Measurements from ENCODE around the gene MROH2B. TPM values are rescaled to one million over a fixed set of nuclear protein-coding genes. Genes with fewer than 3 reads are reported as not detected.

MROH2B gene
- total and polyA plus RNA-seq, 4 experiments from 2014 or later, result not detected

GRCh38 chr5:40995801-40996586 is 75.1 kb downstream of the MROH2B start:
- intact Hi-C loops (cut with micrococcal nuclease), result no loop called here
- Histone ChIP-seq H3K4me3 (ENCODE audit: low read length in 2 of 2) (no peak overlapping the region), H3K4me1 (ENCODE audit: insufficient read depth, low read length) (no peaks in the 10 kb centered on the region), H3K27me3 (ENCODE audit: insufficient read depth, low read length) (no peaks in the 10 kb centered on the region), H3K27ac (ENCODE audit: low read depth, low read length) (no peak overlapping the region), H3K36me3 (ENCODE audit: insufficient read depth, low read length) (no peaks in the 10 kb centered on the region), H3K9me3 (ENCODE audit: control insufficient read depth in 1 of 2, low read length in 2 of 2) (no peaks in the 10 kb centered on the region)
- Mint-ChIP-seq H3K4me1 (no peaks in the 10 kb centered on the region), H3K36me3 (no peaks in the 10 kb centered on the region), H3K4me3 (no peak overlapping the region), H3K9me3 (peaks cover 0 to 2% (median 0%) of the 10 kb centered on the region in 8 donors), H3K27ac (no peak overlapping the region), H3K27me3 (peaks cover 4 to 9% of the 10 kb centered on the region in 2 donors)
- no peak for DNase-seq
- ChIA-PET POLR2A (ENCODE audit: partially characterized antibody) (no interaction called here), CTCF (ENCODE audit: partially characterized antibody) (no interaction called here)

DNA sequence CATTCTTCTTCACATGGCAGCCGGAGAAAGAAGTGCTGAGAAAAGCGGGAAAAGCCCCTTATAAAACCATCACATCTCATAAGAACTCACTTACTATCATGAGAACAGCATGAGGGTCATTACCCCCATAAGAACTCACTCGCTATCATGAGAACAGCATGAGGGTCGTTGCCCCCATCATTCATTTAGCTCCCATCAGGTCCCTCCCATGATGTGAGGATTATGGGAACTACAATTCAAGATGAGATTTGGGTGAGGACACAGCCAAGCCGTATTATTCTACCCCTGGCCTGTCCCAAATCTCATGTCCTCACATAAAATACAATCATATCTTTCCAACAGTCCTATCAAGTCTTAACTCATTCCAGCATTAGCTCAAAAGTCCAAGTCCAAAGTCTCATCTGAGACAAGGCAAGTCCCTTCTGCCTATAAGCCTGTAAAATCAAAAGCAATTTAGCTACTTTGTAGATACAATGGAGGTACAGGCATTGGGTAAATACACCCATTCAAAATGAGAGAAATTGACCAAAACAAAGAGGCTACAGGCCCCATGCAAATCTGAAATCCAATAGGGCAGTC is 79.1 kb downstream of the MROH2B start:
- H3K27me3 Mint-ChIP-seq, result peaks cover 2 to 3% of the 10 kb centered on the region in 2 donors
- H3K9me3 Mint-ChIP-seq, result peaks cover 0 to 8% (median under 1%) of the 10 kb centered on the region in 8 donors
- no peak overlapping the region for H3K27ac ChIP-seq (ENCODE audit: low read depth, low read length)
- no peak overlapping the region for H3K4me3 Mint-ChIP-seq
- H3K36me3 ChIP-seq (ENCODE audit: insufficient read depth, low read length), result no peaks in the 10 kb centered on the region
- no peaks in the 10 kb centered on the region for H3K36me3 Mint-ChIP-seq
- no peak overlapping the region for H3K4me3 ChIP-seq (ENCODE audit: low read length in 2 of 2)
- intact Hi-C loops (cut with micrococcal nuclease), result no loop called here
- H3K9me3 ChIP-seq (ENCODE audit: control insufficient read depth in 1 of 2, low read length in 2 of 2), result no peaks in the 10 kb centered on the region
- H3K4me1 ChIP-seq (ENCODE audit: insufficient read depth, low read length), result no peaks in the 10 kb centered on the region
- CTCF ChIA-PET (ENCODE audit: partially characterized antibody), result interaction anchor here (1.0 kb wide), 1 partner anchor 13 kb away, joined by 3 read pairs; no protein-coding TSS in a partner anchor
- no peak overlapping the region for H3K27ac Mint-ChIP-seq
- no peaks in the 10 kb centered on the region for H3K4me1 Mint-ChIP-seq
- no peaks in the 10 kb centered on the region for H3K27me3 ChIP-seq (ENCODE audit: insufficient read depth, low read length)
- DNase-seq, result no peak
- POLR2A ChIA-PET (ENCODE audit: partially characterized antibody), result no interaction called here

DNA sequence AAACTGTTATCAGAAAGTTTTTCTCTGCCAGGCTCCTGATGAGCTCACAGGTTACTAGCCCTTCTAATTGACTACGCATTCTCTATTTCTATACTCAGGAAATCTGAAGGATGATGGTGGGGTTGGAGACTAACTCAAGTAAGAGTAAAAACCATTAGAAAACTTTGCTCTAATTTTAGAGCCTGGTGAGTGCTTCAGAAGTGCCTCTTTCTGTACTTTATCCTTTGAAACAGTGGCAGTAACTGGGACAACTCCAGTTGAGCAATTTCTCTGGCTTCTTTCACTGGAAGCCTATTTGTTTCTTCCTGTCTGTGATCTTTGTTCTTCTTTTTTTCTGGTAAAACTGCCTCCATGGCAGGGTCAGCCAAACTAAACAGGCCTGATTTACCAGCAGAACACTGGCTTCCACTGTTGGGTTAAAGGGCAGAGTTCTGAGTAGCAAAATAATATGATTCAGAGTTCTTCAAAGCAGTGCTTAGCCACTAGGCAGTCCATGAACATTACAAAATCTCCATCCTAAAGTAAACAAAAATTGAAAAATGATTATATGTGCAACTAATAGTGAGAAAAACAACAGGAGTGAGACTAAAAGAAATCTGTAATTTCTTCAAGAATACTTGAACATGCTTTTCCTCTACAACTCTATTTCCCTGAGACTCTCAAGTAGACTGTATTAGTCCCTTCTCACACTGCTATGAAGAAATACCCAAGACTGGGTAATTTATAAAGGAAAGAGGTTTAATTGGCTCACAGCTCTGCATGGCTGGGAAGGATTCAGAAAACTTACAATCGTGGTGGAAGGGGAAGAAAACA is 79.8 kb downstream of the MROH2B start:
- H3K4me1 Mint-ChIP-seq, result no peaks in the 10 kb centered on the region
- ChIA-PET POLR2A (ENCODE audit: partially characterized antibody) (no interaction called here), CTCF (ENCODE audit: partially characterized antibody) (no interaction called here)
- H3K4me3 Mint-ChIP-seq, result no peak overlapping the region
- H3K36me3 Mint-ChIP-seq, result no peaks in the 10 kb centered on the region
- intact Hi-C loops (cut with micrococcal nuclease), result no loop called here
- no peak for DNase-seq
- Histone ChIP-seq H3K9me3 (ENCODE audit: control insufficient read depth in 1 of 2, low read length in 2 of 2) (no peaks in the 10 kb centered on the region), H3K4me3 (ENCODE audit: low read length in 2 of 2) (no peak overlapping the region), H3K4me1 (ENCODE audit: insufficient read depth, low read length) (no peaks in the 10 kb centered on the region), H3K27me3 (ENCODE audit: insufficient read depth, low read length) (no peaks in the 10 kb centered on the region), H3K36me3 (ENCODE audit: insufficient read depth, low read length) (no peaks in the 10 kb centered on the region), H3K27ac (ENCODE audit: low read depth, low read length) (no peak overlapping the region)
- H3K27ac Mint-ChIP-seq, result no peak overlapping the region
- peaks cover 0 to 11% (median 2%) of the 10 kb centered on the region in 8 donors for H3K9me3 Mint-ChIP-seq
- peaks cover 2 to 3% of the 10 kb centered on the region in 2 donors for H3K27me3 Mint-ChIP-seq

DNA sequence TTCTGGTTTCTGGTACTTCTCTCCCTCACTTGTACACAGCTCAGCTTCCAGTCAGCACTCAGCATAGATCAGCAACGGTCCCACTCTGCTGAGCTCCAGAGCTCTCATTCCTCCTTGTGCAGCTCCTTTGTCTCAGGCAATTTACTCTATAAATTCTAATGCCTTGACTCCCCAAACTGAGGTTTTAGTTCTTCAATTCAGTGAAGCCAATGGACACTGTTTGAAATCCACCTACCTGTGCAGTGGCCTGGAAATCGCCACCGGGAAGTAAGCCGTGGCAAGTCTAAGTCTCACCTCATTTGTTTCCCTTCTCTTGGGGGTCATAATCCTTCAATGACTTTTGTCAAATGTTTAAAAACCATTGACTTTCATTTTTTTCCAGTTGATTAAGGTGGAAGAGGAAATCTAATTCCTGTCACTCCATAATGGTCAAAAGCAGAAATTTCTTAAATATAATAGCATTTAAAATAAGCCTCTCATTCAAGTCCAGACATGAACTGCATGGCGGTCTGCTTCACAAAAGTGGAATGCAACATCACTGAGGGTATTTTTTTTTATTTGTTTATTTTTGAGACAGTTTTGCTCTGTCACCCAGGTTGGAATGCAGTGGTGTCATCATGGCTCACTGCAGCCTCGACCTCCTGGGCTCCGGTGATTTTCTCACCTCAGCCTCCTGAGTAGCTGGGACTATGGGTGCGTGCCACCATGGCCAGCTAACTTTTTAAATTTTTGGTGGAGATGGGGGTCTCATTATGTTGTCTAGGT is 82.2 kb downstream of the MROH2B start:
- Mint-ChIP-seq H3K36me3 (no peaks in the 10 kb centered on the region), H3K9me3 (peaks cover 0 to 10% (median 4%) of the 10 kb centered on the region in 8 donors), H3K4me3 (no peak overlapping the region), H3K27me3 (peaks cover 5 to 8% of the 10 kb centered on the region in 2 donors), H3K27ac (no peak overlapping the region), H3K4me1 (no peaks in the 10 kb centered on the region)
- no peak for DNase-seq
- Histone ChIP-seq H3K27me3 (ENCODE audit: insufficient read depth, low read length) (no peaks in the 10 kb centered on the region), H3K27ac (ENCODE audit: low read depth, low read length) (no peak overlapping the region), H3K4me1 (ENCODE audit: insufficient read depth, low read length) (no peaks in the 10 kb centered on the region), H3K36me3 (ENCODE audit: insufficient read depth, low read length) (no peaks in the 10 kb centered on the region), H3K4me3 (ENCODE audit: low read length in 2 of 2) (no peak overlapping the region), H3K9me3 (ENCODE audit: control insufficient read depth in 1 of 2, low read length in 2 of 2) (no peaks in the 10 kb centered on the region)
- POLR2A ChIA-PET (ENCODE audit: partially characterized antibody), result no interaction called here
- CTCF ChIA-PET (ENCODE audit: partially characterized antibody), result no interaction called here
- intact Hi-C loops (cut with micrococcal nuclease), result no loop called here

DNA sequence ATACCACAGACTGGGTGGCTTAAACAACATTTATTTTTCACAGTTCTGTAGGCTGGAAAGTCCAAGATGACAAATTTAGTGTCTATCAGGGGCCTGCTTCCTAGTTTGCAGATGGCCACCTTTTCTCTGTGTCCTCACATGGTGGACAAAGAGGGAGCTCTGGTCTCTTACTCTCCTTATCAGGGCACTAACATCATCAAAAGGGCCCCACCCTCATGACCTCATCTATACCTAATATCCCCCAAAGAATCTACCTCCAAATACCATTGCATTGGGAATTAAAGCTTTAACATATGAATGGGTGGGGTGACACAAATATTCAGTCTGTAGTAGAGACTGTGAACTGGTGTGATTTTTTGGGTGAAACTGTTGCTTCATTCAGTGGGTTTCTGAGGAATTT is 83.8 kb downstream of the MROH2B start:
- ChIA-PET CTCF (ENCODE audit: partially characterized antibody) (interaction anchor here (0.8 kb wide), 1 partner anchor 10 kb away, joined by 3 read pairs; no protein-coding TSS in a partner anchor), POLR2A (ENCODE audit: partially characterized antibody) (no interaction called here)
- H3K4me3 Mint-ChIP-seq, result no peak overlapping the region
- no peak for DNase-seq
- no peaks in the 10 kb centered on the region for H3K4me1 Mint-ChIP-seq
- H3K27ac Mint-ChIP-seq, result no peak overlapping the region
- no peaks in the 10 kb centered on the region for H3K36me3 Mint-ChIP-seq
- H3K27me3 ChIP-seq (ENCODE audit: insufficient read depth, low read length), result no peaks in the 10 kb centered on the region
- peaks cover 0 to 10% (median 4%) of the 10 kb centered on the region in 8 donors for H3K9me3 Mint-ChIP-seq
- H3K9me3 ChIP-seq (ENCODE audit: control insufficient read depth in 1 of 2, low read length in 2 of 2), result no peaks in the 10 kb centered on the region
- H3K4me3 ChIP-seq (ENCODE audit: low read length in 2 of 2), result no peak overlapping the region
- H3K27me3 Mint-ChIP-seq, result peaks cover 6 to 10% of the 10 kb centered on the region in 2 donors
- H3K4me1 ChIP-seq (ENCODE audit: insufficient read depth, low read length), result no peaks in the 10 kb centered on the region
- H3K36me3 ChIP-seq (ENCODE audit: insufficient read depth, low read length), result no peaks in the 10 kb centered on the region
- intact Hi-C loops (cut with micrococcal nuclease), result no loop called here
- no peak overlapping the region for H3K27ac ChIP-seq (ENCODE audit: low read depth, low read length)

- POLR2A ChIA-PET (ENCODE audit: partially characterized antibody), result no interaction called here
- Mint-ChIP-seq H3K27me3 (peaks cover 6 to 12% of the 10 kb centered on the region in 2 donors), H3K27ac (no peak overlapping the region), H3K9me3 (peaks cover 0 to 10% (median 4%) of the 10 kb centered on the region in 8 donors), H3K4me1 (no peaks in the 10 kb centered on the region), H3K36me3 (no peaks in the 10 kb centered on the region), H3K4me3 (no peak overlapping the region)
- Histone ChIP-seq H3K27ac (ENCODE audit: low read depth, low read length) (no peak overlapping the region), H3K4me1 (ENCODE audit: insufficient read depth, low read length) (no peaks in the 10 kb centered on the region), H3K9me3 (ENCODE audit: control insufficient read depth in 1 of 2, low read length in 2 of 2) (no peaks in the 10 kb centered on the region), H3K27me3 (ENCODE audit: insufficient read depth, low read length) (no peaks in the 10 kb centered on the region), H3K36me3 (ENCODE audit: insufficient read depth, low read length) (no peaks in the 10 kb centered on the region), H3K4me3 (ENCODE audit: low read length in 2 of 2) (no peak overlapping the region)
- DNase-seq, result no peak
- CTCF ChIA-PET (ENCODE audit: partially characterized antibody), result interaction anchor here (0.8 kb wide), 1 partner anchor 9 kb away, joined by 3 read pairs; no protein-coding TSS in a partner anchor
- intact Hi-C loops (cut with micrococcal nuclease), result no loop called here
Observed at GRCh38 chr5:40986666-40987065, 84.5 kb downstream of the MROH2B start.
